Measurements from ENCODE around the gene GRID1. TPM values are rescaled to one million over a fixed set of nuclear protein-coding genes. Genes with fewer than 3 reads are reported as not detected.

The GRID1 gene
- total RNA-seq, 1 experiment from 2014 or later, result 0.07 TPM

DNA sequence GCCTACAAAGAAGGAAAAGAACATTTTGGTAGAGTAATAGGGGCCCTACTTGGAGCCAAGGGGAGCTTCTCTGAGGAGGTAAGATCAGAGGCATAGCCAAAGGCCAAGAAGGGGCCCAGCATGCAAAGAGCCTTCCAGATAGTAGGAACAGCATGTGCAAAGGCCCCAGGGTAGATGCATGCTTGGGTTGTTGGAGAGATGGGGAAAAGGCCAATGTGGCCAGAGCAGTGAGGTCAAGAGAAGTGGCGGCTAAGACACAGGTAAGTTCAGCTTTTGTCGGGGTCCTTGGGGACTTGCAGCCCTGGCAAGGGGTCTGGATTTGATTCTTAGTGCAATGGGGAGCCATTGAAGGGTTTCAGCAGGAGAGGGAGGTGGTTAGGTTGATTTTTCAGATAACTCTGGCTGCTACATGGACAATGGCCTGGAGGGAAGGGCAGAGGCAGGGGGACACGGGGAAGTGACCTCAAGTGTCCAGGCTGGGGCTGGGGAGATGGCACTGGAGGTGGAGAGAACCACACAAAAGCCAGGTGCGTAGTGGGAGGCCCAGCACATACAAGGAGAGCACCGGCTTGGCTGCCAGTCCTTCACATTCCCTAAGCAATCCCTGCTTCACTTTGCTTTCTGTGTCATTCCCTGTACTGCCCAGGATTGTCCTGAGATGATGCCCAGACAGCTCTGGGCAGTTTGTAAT, 16.5 kb downstream of the GRID1 start:
- no peaks in the 10 kb centered on the region for H3K9me2 ChIP-seq (replicated peaks; ENCODE audit: insufficient read depth, low read length)
- H3K79me2 ChIP-seq (ENCODE audit: low read length), result no peaks in the 10 kb centered on the region
- H3K9me3 ChIP-seq (ENCODE audit: low read length), result no peaks in the 10 kb centered on the region
- H3K27ac ChIP-seq (ENCODE audit: low read length), result no peak overlapping the region
- peaks cover under 1% of the 10 kb centered on the region; the same call in 1 of the 2 replicates for H3K4me1 ChIP-seq (ENCODE audit: low read length)
- H3K9ac ChIP-seq (ENCODE audit: low read length), result no peak overlapping the region
- H4K20me1 ChIP-seq (ENCODE audit: insufficient read depth, low read depth, low read length), result no peaks in the 10 kb centered on the region
- no peak overlapping the region for H2AFZ ChIP-seq (ENCODE audit: low read length)
- H3K27me3 ChIP-seq (ENCODE audit: low read length), result no peaks in the 10 kb centered on the region
- no peak overlapping the region for H3K4me3 ChIP-seq (ENCODE audit: low read length)
- no peak for DNase-seq
- no peak overlapping the region for H3K4me2 ChIP-seq (ENCODE audit: low read depth, low read length, poor library complexity, severe bottlenecking)
- H3K36me3 ChIP-seq (ENCODE audit: insufficient read depth, low read length), result no peaks in the 10 kb centered on the region

- Histone ChIP-seq H3K36me3 (ENCODE audit: insufficient read depth, low read length) (no peaks in the 10 kb centered on the region), H3K27ac (ENCODE audit: low read length) (no peak overlapping the region), H3K4me2 (ENCODE audit: low read depth, low read length, poor library complexity, severe bottlenecking) (no peak overlapping the region), H3K9me2 (replicated peaks; ENCODE audit: insufficient read depth, low read length) (no peaks in the 10 kb centered on the region), H3K9me3 (ENCODE audit: low read length) (no peaks in the 10 kb centered on the region), H3K4me3 (ENCODE audit: low read length) (no peak overlapping the region), H3K27me3 (ENCODE audit: low read length) (no peaks in the 10 kb centered on the region), H3K4me1 (ENCODE audit: low read length) (no peaks in the 10 kb centered on the region), H4K20me1 (ENCODE audit: insufficient read depth, low read depth, low read length) (no peaks in the 10 kb centered on the region), H3K9ac (ENCODE audit: low read length) (no peak overlapping the region), H3K79me2 (ENCODE audit: low read length) (no peaks in the 10 kb centered on the region), H2AFZ (ENCODE audit: low read length) (no peak overlapping the region)
- peak; percentile 68 for DNase-seq
These were observed 17.1 kb downstream of the GRID1 start for GRCh38 chr10:86349474-86349873.

- Histone ChIP-seq H3K79me2 (ENCODE audit: low read length) (no peaks in the 10 kb centered on the region), H2AFZ (ENCODE audit: low read length) (no peak overlapping the region), H3K9ac (ENCODE audit: low read length) (no peak overlapping the region), H3K27ac (ENCODE audit: low read length) (no peak overlapping the region), H3K4me1 (ENCODE audit: low read length) (no peaks in the 10 kb centered on the region), H3K4me2 (ENCODE audit: low read depth, low read length, poor library complexity, severe bottlenecking) (no peak overlapping the region), H3K27me3 (ENCODE audit: low read length) (no peaks in the 10 kb centered on the region), H3K9me2 (replicated peaks; ENCODE audit: insufficient read depth, low read length) (no peaks in the 10 kb centered on the region), H3K4me3 (ENCODE audit: low read length) (no peak overlapping the region), H3K36me3 (ENCODE audit: insufficient read depth, low read length) (no peaks in the 10 kb centered on the region), H4K20me1 (ENCODE audit: insufficient read depth, low read depth, low read length) (no peaks in the 10 kb centered on the region), H3K9me3 (ENCODE audit: low read length) (no peaks in the 10 kb centered on the region)
- DNase-seq, result no peak
These were observed 18.0 kb downstream of the GRID1 start for GRCh38 chr10:86348321-86349210.

GRCh38 chr10:86347856-86348255, 18.7 kb downstream of the GRID1 start:
- H3K9ac ChIP-seq (ENCODE audit: low read length), result no peak overlapping the region
- no peaks in the 10 kb centered on the region for H3K9me3 ChIP-seq (ENCODE audit: low read length)
- no peaks in the 10 kb centered on the region for H3K36me3 ChIP-seq (ENCODE audit: insufficient read depth, low read length)

DNA sequence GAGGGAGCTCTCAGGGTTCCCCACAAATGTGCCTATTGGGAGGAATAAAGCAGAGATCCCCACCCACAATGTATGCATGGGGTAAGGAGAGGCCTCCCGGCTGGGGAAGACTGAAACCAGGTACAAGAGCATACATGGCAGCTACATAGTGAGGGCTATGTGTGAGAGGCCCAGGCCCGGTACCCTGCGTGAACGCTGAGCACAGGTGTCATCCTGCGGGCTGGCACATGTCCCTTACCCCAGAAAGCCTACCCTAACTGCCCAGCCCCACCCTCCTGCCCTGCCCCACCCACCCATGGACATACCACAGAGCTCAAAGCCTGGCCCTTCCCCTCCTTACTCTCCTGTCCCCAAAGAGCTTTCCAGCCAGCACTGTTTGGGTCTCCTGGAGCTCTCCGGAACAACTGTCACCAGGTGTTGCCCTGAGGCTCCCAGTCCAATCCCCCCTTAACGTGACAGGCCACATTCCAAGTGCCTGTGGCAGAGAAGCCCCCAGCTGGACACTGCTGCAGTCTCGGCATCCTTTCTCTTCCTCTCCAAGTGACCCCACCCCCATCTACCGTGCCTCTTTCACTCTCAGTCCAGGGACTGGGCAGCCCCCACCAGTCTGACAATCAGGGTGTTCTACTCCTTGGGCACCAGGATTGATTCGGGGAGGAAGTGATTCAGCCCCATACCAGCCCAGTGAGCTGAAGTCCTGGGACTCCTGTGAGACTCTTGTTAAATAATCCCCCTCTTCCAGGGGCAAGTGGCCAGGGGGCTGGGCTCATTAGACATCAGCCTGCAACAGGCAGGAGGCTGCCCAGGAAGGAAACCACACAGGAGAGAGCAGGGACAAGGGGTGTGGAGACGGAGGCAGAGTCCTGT, 19.6 kb downstream of the GRID1 start:
- H3K9me2 ChIP-seq (replicated peaks; ENCODE audit: insufficient read depth, low read length), result no peaks in the 10 kb centered on the region
- no peak overlapping the region for H3K9ac ChIP-seq (ENCODE audit: low read length)

More at GRCh38 chr10:86347856-86348255, 18.7 kb downstream of the GRID1 start:
- no peak for DNase-seq
- Histone ChIP-seq H3K4me2 (ENCODE audit: low read depth, low read length, poor library complexity, severe bottlenecking) (no peak overlapping the region), H3K27me3 (ENCODE audit: low read length) (no peaks in the 10 kb centered on the region), H3K4me1 (ENCODE audit: low read length) (no peaks in the 10 kb centered on the region), H3K79me2 (ENCODE audit: low read length) (no peaks in the 10 kb centered on the region), H3K9me2 (replicated peaks; ENCODE audit: insufficient read depth, low read length) (no peaks in the 10 kb centered on the region), H2AFZ (ENCODE audit: low read length) (no peak overlapping the region), H3K27ac (ENCODE audit: low read length) (no peak overlapping the region), H4K20me1 (ENCODE audit: insufficient read depth, low read depth, low read length) (no peaks in the 10 kb centered on the region), H3K4me3 (ENCODE audit: low read length) (no peak overlapping the region)

GRCh38 chr10:86345859-86346798, 20.5 kb downstream of the GRID1 start:
- H3K4me2 ChIP-seq (ENCODE audit: low read depth, low read length, poor library complexity, severe bottlenecking), result no peak overlapping the region
- no peak overlapping the region for H2AFZ ChIP-seq (ENCODE audit: low read length)
- H3K9me2 ChIP-seq (replicated peaks; ENCODE audit: insufficient read depth, low read length), result no peaks in the 10 kb centered on the region

More for the DNA sequence above, 19.6 kb downstream of the GRID1 start:
- Histone ChIP-seq H3K36me3 (ENCODE audit: insufficient read depth, low read length) (no peaks in the 10 kb centered on the region), H3K27ac (ENCODE audit: low read length) (no peak overlapping the region), H2AFZ (ENCODE audit: low read length) (no peak overlapping the region), H3K79me2 (ENCODE audit: low read length) (no peaks in the 10 kb centered on the region), H3K4me2 (ENCODE audit: low read depth, low read length, poor library complexity, severe bottlenecking) (no peak overlapping the region), H4K20me1 (ENCODE audit: insufficient read depth, low read depth, low read length) (no peaks in the 10 kb centered on the region), H3K9me3 (ENCODE audit: low read length) (no peaks in the 10 kb centered on the region), H3K4me3 (ENCODE audit: low read length) (no peak overlapping the region), H3K4me1 (ENCODE audit: low read length) (no peaks in the 10 kb centered on the region), H3K27me3 (ENCODE audit: low read length) (no peaks in the 10 kb centered on the region)
- no peak for DNase-seq

DNA sequence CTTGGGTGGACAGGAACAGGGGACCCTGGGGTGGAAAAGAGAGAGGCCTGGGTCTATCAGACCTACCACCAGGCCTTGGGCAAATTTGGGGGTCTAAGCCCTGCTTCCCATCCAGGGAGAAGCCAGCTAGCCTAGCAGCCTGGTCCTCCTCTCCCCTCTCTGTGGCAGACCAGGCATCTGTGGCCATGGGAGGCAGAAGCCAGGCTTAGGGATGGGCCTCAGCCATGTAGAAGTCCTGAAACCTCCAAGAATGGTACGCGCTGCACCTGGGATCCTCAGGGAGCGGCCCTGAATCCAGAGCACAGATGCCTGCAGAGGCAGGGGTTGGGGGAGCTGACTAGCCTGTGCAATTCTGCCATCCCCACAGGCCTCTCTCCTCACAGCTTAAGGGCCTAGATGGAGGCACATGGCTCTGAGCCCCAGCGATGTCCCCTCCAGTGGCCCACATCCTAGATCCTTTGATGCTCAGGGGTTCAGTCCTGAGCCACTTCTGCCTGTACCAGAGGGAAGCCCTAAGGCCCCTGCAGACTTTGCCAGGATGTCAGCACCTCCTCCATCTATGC, 21.2 kb downstream of the GRID1 start:
- no peak for DNase-seq
- Histone ChIP-seq H3K9ac (ENCODE audit: low read length) (no peak overlapping the region), H3K36me3 (ENCODE audit: insufficient read depth, low read length) (no peaks in the 10 kb centered on the region), H4K20me1 (ENCODE audit: insufficient read depth, low read depth, low read length) (no peaks in the 10 kb centered on the region), H3K9me2 (replicated peaks; ENCODE audit: insufficient read depth, low read length) (no peaks in the 10 kb centered on the region), H3K27me3 (ENCODE audit: low read length) (no peaks in the 10 kb centered on the region), H3K79me2 (ENCODE audit: low read length) (no peaks in the 10 kb centered on the region), H3K9me3 (ENCODE audit: low read length) (no peaks in the 10 kb centered on the region), H3K4me1 (ENCODE audit: low read length) (peaks cover 7% of the 10 kb centered on the region; the same call in 1 of the 2 replicates), H3K27ac (ENCODE audit: low read length) (no peak overlapping the region), H3K4me2 (ENCODE audit: low read depth, low read length, poor library complexity, severe bottlenecking) (no peak overlapping the region), H3K4me3 (ENCODE audit: low read length) (no peak overlapping the region), H2AFZ (ENCODE audit: low read length) (no peak overlapping the region)

More at GRCh38 chr10:86345859-86346798, 20.5 kb downstream of the GRID1 start:
- Histone ChIP-seq H3K79me2 (ENCODE audit: low read length) (no peaks in the 10 kb centered on the region), H3K9me3 (ENCODE audit: low read length) (no peaks in the 10 kb centered on the region), H4K20me1 (ENCODE audit: insufficient read depth, low read depth, low read length) (no peaks in the 10 kb centered on the region), H3K27ac (ENCODE audit: low read length) (no peak overlapping the region), H3K36me3 (ENCODE audit: insufficient read depth, low read length) (no peaks in the 10 kb centered on the region), H3K4me1 (ENCODE audit: low read length) (no peaks in the 10 kb centered on the region; the same call in 1 of the 2 replicates), H3K4me3 (ENCODE audit: low read length) (no peak overlapping the region), H3K9ac (ENCODE audit: low read length) (no peak overlapping the region), H3K27me3 (ENCODE audit: low read length) (no peaks in the 10 kb centered on the region)
- DNase-seq, result no peak

Measured in Karpas-422 (cell line).